Measurements from ENCODE around the gene PRR16.

DNA sequence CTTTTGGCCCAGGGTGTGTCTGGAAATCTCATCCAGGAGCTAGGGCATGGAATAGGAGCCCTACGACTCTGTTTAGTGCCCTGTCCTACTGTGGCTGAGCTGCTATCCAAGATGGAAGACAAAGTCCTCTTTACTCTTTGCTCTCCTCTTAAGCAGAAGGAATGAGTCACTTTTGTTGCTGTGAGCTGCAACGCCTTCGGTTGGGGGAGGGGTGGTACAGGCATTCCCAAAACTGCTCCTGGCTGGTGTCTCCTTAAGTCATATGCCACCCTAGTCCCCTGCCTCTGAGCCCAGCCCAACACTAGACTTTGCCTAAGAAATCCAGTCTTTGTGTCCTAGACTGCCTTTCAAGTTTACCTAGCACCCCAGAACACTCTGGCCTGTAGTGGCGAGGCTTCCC is 99.9 kb downstream of the PRR16 start:
- TF ChIP-seq FOXM1 (IDR thresholded peaks at IDR 0.05; ENCODE audit: borderline replicate concordance) (no peak), LEF1 (IDR thresholded peaks at IDR 0.05; ENCODE audit: borderline replicate concordance) (no peak), FOXA1 (IDR thresholded peaks at IDR 0.05) (no peak)

All from HEK293T (cell line).